Measurements from ENCODE around the gene GIPC1. TPM values are rescaled to one million over a fixed set of nuclear protein-coding genes. Genes with fewer than 3 reads are reported as not detected.

Gene GIPC1
- total RNA-seq, 1 experiment from 2014 or later = 103 TPM

DNA sequence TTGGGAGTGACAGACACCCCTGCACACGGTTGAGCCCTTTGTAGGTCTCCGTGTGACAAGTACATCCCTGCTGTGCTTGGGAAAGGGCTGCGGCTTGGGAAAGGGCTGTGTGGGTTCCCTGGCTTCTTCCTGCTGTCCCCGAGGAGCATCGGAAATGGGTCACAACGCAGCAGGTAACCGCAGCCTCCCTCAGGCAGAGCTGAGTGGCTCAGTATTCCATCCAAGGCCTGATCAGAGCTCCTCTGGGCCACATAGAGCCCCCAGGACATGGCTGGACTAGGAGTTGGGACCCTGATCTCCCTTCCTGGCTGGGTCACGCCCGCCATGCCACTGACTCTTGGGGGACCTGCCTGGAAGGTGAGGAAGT, 49.8 kb upstream of the GIPC1 start:
- Histone ChIP-seq H2AFZ (ENCODE audit: low read depth, low read length, poor library complexity, severe bottlenecking) (no peak overlapping the region), H3K27me3 (ENCODE audit: insufficient read depth, low read length) (no peaks in the 10 kb centered on the region), H3K4me1 (ENCODE audit: control insufficient read depth in 1 of 2, insufficient read depth in 2 of 2, low read length in 2 of 2) (peaks cover 16 to 34% of the 10 kb centered on the region in 2 experiments), H3K79me2 (ENCODE audit: insufficient read depth, low read length) (peaks cover 92% of the 10 kb centered on the region), H3K27ac (ENCODE audit: low read depth, low read length) (no peak overlapping the region), H3K9me3 (ENCODE audit: control insufficient read depth in 1 of 2, insufficient read depth in 1 of 2, low read depth in 1 of 2, low read length in 2 of 2) (no peaks in the 10 kb centered on the region), H4K20me1 (ENCODE audit: insufficient read depth) (no peaks in the 10 kb centered on the region; the same call in 1 of the 2 replicates), H3K9me2 (ENCODE audit: insufficient read depth) (no peaks in the 10 kb centered on the region), H3K36me3 (ENCODE audit: control insufficient read depth in 1 of 2, insufficient read depth in 2 of 2, low read length in 2 of 2) (no peaks in the 10 kb centered on the region; a peak in 1 of 4 replicates), H3K9ac (ENCODE audit: low read length) (no peak overlapping the region), H3K4me2 (ENCODE audit: low read length) (no peak overlapping the region), H3K4me3 (replicated peaks in 1 of 2; ENCODE audit: low read depth in 1 of 2, low read length in 2 of 2) (no peak overlapping the region)
- ChIA-PET POLR2A (no interaction called here), CTCF (no interaction called here), RAD21 (ENCODE audit: low non-redundant PET in 1 of 2, low total read pairs in 2 of 2, uncharacterized antibody in 2 of 2, unreplicated experiment in 2 of 2) (no interaction called here)
- TF ChIP-seq TCF7L2 (IDR thresholded peaks at IDR 0.05; ENCODE audit: borderline replicate concordance, extremely low read depth, insufficient read depth, insufficient read length) (no peak), ZFX (IDR thresholded peaks at IDR 0.05) (no peak), EGR1 (IDR thresholded peaks at IDR 0.05; ENCODE audit: low read depth) (no peak)
- TF ChIP-seq, protein P1, sequence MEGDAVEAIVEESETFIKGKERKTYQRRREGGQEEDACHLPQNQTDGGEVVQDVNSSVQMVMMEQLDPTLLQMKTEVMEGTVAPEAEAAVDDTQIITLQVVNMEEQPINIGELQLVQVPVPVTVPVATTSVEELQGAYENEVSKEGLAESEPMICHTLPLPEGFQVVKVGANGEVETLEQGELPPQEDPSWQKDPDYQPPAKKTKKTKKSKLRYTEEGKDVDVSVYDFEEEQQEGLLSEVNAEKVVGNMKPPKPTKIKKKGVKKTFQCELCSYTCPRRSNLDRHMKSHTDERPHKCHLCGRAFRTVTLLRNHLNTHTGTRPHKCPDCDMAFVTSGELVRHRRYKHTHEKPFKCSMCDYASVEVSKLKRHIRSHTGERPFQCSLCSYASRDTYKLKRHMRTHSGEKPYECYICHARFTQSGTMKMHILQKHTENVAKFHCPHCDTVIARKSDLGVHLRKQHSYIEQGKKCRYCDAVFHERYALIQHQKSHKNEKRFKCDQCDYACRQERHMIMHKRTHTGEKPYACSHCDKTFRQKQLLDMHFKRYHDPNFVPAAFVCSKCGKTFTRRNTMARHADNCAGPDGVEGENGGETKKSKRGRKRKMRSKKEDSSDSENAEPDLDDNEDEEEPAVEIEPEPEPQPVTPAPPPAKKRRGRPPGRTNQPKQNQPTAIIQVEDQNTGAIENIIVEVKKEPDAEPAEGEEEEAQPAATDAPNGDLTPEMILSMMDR (IDR thresholded peaks at IDR 0.05 in 2 of 3, conservative IDR thresholded peaks at IDR 0.05 in 1 of 3; ENCODE audit: borderline replicate concordance in 1 of 3, insufficient read depth in 1 of 3, low read depth in 2 of 3, low read length in 2 of 3) = no peak
- ATAC-seq (no peak), DNase-seq (ENCODE audit: low read depth, low spot score) (no peak)
- intact Hi-C loops (cut with micrococcal nuclease) = no loop called here
- BruUV-seq (replicated peaks) = no TSS peak

DNA sequence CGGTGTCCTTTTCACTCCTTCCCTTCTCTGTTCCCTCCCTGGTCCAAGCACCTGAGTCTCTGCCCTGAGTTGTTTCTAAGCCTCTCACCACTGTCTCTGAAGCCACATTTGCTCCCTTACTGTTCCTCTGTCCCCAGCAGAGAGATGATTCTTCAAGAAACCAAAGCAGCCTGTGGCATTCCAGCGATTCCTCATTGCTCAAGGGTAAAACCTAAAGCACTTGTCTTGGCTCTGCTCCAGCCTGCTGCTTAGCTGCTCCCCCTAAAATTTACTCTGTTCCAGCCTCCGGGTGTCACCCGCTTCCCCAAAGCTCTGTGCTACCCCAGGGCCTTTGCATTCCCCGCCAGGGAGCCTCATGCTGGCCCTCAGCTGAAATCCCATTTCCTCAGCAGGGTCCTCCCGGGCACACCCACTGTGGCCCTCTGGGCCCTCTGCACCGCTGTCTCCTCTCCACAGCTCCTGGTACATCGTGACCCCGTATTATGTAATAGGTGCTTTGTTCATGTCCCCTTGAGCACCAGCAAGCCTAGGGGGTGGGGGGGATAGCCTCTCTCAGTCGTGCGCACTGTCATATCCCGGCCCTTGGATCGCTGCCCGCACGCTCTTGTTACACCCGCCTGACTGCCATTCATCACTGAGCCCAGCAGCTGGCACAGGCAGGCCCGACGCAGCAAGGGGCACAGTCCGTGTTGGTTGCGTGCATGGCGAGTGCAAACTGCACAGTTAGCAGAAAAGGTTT, 49.2 kb upstream of the GIPC1 start:
- Histone ChIP-seq H3K27me3 (ENCODE audit: insufficient read depth, low read length) (no peaks in the 10 kb centered on the region), H3K79me2 (ENCODE audit: insufficient read depth, low read length) (peaks cover 91% of the 10 kb centered on the region), H3K36me3 (ENCODE audit: control insufficient read depth in 1 of 2, insufficient read depth in 2 of 2, low read length in 2 of 2) (no peaks in the 10 kb centered on the region; a peak in 1 of 4 replicates), H4K20me1 (ENCODE audit: insufficient read depth) (no peaks in the 10 kb centered on the region; the same call in 1 of the 2 replicates), H3K9me3 (ENCODE audit: control insufficient read depth in 1 of 2, insufficient read depth in 1 of 2, low read depth in 1 of 2, low read length in 2 of 2) (no peaks in the 10 kb centered on the region), H3K27ac (ENCODE audit: low read depth, low read length) (no peak overlapping the region), H3K9me2 (ENCODE audit: insufficient read depth) (no peaks in the 10 kb centered on the region), H2AFZ (ENCODE audit: low read depth, low read length, poor library complexity, severe bottlenecking) (no peak overlapping the region), H3K4me2 (ENCODE audit: low read length) (no peak overlapping the region), H3K4me1 (ENCODE audit: control insufficient read depth in 1 of 2, insufficient read depth in 2 of 2, low read length in 2 of 2) (peaks cover 10 to 28% of the 10 kb centered on the region in 2 experiments), H3K9ac (ENCODE audit: low read length) (no peak overlapping the region), H3K4me3 (replicated peaks in 1 of 2; ENCODE audit: low read depth in 1 of 2, low read length in 2 of 2) (no peak overlapping the region)
- RAD21 ChIA-PET (ENCODE audit: low non-redundant PET in 1 of 2, low total read pairs in 2 of 2, uncharacterized antibody in 2 of 2, unreplicated experiment in 2 of 2) = no interaction called here
- CTCF ChIA-PET = no interaction called here
- no peak for TF ChIP-seq CEBPB (IDR thresholded peaks at IDR 0.05; ENCODE audit: low read depth)
- TF ChIP-seq CBX3 (IDR thresholded peaks at IDR 0.05; ENCODE audit: low read depth) = no peak
- no peak for TF ChIP-seq ZNF274 (IDR thresholded peaks at IDR 0.05; ENCODE audit: low read depth, low read length)
- no peak for TF ChIP-seq SIN3A (IDR thresholded peaks at IDR 0.05; ENCODE audit: low read depth)
- TF ChIP-seq TCF7L2 (IDR thresholded peaks at IDR 0.05; ENCODE audit: borderline replicate concordance, extremely low read depth, insufficient read depth, insufficient read length) = no peak
- no peak for TF ChIP-seq EZH2phosphoT487 (IDR thresholded peaks at IDR 0.05; ENCODE audit: borderline replicate concordance)
- no peak for TF ChIP-seq ZFX (IDR thresholded peaks at IDR 0.05)
- TF ChIP-seq SRF (IDR thresholded peaks at IDR 0.05; ENCODE audit: low read depth) = no peak
- TF ChIP-seq, protein P1 (IDR thresholded peaks at IDR 0.05 in 2 of 3, conservative IDR thresholded peaks at IDR 0.05 in 1 of 3; ENCODE audit: borderline replicate concordance in 1 of 3, insufficient read depth in 1 of 3, low read depth in 2 of 3, low read length in 2 of 3) = no peak
- intact Hi-C loops (cut with micrococcal nuclease) = no loop called here
- ATAC-seq = no peak
- no TSS peak for BruUV-seq (replicated peaks)
- POLR2A ChIA-PET = no interaction called here
- no peak for DNase-seq (ENCODE audit: low read depth, low spot score)

All from HCT116 (cell line).